PC-3 (cell line): ENCODE results near the gene DLGAP5.

Experiments
- EZH2 ChIP-seq: fragments of 300-600 bp; sonication (generic); IDR thresholded peaks from one replicate; pipeline ENCODE4 v1.6.1; 2017; ENCODE audit warnings: antibody characterized with exemption, mild to moderate bottlenecking, low read length; ENCODE audit not compliant: unreplicated experiment
- EZH2phosphoT487 ChIP-seq: fragments of 300-600 bp; sonication (generic); IDR thresholded peaks from 2 replicates; pipeline ENCODE4 v1.6.1; 2018; ENCODE audit warnings: mild to moderate bottlenecking, antibody characterized with exemption, low read length, borderline replicate concordance
- TF ChIP-seq, protein P1 (sequence below): fragments of 300-600 bp; sonication (generic); conservative IDR thresholded peaks from 2 replicates; pipeline ENCODE4 v1.5.1; 2017; ENCODE audit warnings: antibody characterized with exemption, low read depth, mild to moderate bottlenecking, low read length

DNA sequence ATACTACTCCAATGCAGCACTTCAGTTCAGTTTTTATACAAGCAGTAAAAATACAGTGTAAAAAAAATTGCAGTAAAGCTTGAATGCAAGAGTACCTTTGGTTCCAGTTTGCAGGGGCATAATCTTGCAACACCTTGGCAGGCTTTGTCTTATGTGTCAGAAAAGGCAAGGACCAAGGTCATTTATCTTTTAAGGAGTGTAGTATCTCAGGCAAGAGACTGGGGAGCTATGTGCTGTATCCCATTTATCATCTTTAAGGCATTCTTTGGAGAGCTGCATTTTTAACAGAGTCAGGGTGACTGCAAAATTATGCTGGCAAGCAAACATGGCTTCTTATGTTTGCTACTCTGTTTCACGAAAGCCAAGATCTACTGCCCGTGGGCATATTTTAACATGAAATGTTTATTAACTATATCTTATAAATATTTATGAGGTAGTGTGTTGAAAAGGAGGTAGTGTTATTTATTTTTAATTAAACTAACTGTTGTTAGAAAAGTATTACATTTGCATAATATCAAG is 14.8 kb upstream of the DLGAP5 start:
- TF ChIP-seq, protein P1, sequence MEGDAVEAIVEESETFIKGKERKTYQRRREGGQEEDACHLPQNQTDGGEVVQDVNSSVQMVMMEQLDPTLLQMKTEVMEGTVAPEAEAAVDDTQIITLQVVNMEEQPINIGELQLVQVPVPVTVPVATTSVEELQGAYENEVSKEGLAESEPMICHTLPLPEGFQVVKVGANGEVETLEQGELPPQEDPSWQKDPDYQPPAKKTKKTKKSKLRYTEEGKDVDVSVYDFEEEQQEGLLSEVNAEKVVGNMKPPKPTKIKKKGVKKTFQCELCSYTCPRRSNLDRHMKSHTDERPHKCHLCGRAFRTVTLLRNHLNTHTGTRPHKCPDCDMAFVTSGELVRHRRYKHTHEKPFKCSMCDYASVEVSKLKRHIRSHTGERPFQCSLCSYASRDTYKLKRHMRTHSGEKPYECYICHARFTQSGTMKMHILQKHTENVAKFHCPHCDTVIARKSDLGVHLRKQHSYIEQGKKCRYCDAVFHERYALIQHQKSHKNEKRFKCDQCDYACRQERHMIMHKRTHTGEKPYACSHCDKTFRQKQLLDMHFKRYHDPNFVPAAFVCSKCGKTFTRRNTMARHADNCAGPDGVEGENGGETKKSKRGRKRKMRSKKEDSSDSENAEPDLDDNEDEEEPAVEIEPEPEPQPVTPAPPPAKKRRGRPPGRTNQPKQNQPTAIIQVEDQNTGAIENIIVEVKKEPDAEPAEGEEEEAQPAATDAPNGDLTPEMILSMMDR: no peak
- TF ChIP-seq EZH2 (no peak), EZH2phosphoT487 (no peak)
